HUES64 (cell line): Measurements from ENCODE around the gene SPAG4.

ENCODE experiments used
- H3K27ac ChIP-seq: 2 replicates; pipeline ENCODE4 v1.7.0; 2013; ENCODE audit warnings: low read depth, low read length, inconsistent platforms
- H3K27me3 ChIP-seq: 2 replicates; pipeline ENCODE4 v1.6.1; 2013; ENCODE audit warnings: mild to moderate bottlenecking, low read length; ENCODE audit not compliant: insufficient read depth
- H3K36me3 ChIP-seq: 2 replicates; pipeline ENCODE4 v1.6.1; 2013; ENCODE audit warnings: mild to moderate bottlenecking, low read length; ENCODE audit not compliant: insufficient read depth
- H3K4me1 ChIP-seq: 2 replicates; pipeline ENCODE4 v1.6.1; 2013; ENCODE audit warnings: mild to moderate bottlenecking, low read length, moderate library complexity; ENCODE audit not compliant: insufficient read depth
- H3K4me3 ChIP-seq: 2 replicates; pipeline ENCODE4 v1.5.1; 2013; ENCODE audit warnings: mild to moderate bottlenecking, low read length, moderate library complexity
- H3K9ac ChIP-seq: 2 replicates; pipeline ENCODE4 v1.6.1; 2013; ENCODE audit warnings: mild to moderate bottlenecking, low read depth, low read length
- H3K9me3 ChIP-seq: 2 replicates; pipeline ENCODE4 v1.6.1; 2013; ENCODE audit warnings: low read depth, low read length; ENCODE audit not compliant: insufficient read depth
- WGBS: fragments of 150-250, 120-280 bp; methylation state at CpG from one replicate; pipeline ENCODE4 v1.1.7; 2013; ENCODE audit warnings: missing lambda C conversion rate; 5-methylcytosine and 5-hydroxymethylcytosine counted together

Gene SPAG4

GRCh38 chr20:35599776-35600120 is 15.9 kb upstream of the SPAG4 start:
- peaks cover 51% of the 10 kb centered on the region for H3K27me3 ChIP-seq
- H3K4me3 ChIP-seq, result no peak overlapping the region
- 93% methylated on average over 9 of the region's 9 CpGs for WGBS

GRCh38 chr20:35600176-35600992 is 15.2 kb upstream of the SPAG4 start:
- Histone ChIP-seq H3K27me3 (peaks cover 51% of the 10 kb centered on the region), H3K9me3 (no peaks in the 10 kb centered on the region), H3K4me3 (peak overlapping the region; percentile 50), H3K36me3 (no peaks in the 10 kb centered on the region), H3K27ac (no peak overlapping the region), H3K4me1 (peaks cover 5% of the 10 kb centered on the region; the same call in 1 of the 2 replicates), H3K9ac (no peak overlapping the region)
- WGBS, result 31% methylated on average over 33 of the region's 34 CpGs

More at GRCh38 chr20:35599776-35600120, 15.9 kb upstream of the SPAG4 start:
- Histone ChIP-seq H3K36me3 (no peaks in the 10 kb centered on the region), H3K9me3 (no peaks in the 10 kb centered on the region), H3K4me1 (peaks cover 3% of the 10 kb centered on the region; the same call in 1 of the 2 replicates), H3K9ac (no peak overlapping the region), H3K27ac (no peak overlapping the region)

- peaks cover 5% of the 10 kb centered on the region; the same call in 1 of the 2 replicates for H3K4me1 ChIP-seq
- H3K9me3 ChIP-seq, result no peaks in the 10 kb centered on the region
- H3K36me3 ChIP-seq, result no peaks in the 10 kb centered on the region
- 1% methylated on average over 103 of the region's 103 CpGs for WGBS
- H3K4me3 ChIP-seq, result peak overlapping the region; percentile 50
- peak overlapping the region; percentile 44; the same call in 1 of the 2 replicates for H3K9ac ChIP-seq
- H3K27ac ChIP-seq, result no peak overlapping the region
- H3K27me3 ChIP-seq, result peaks cover 51% of the 10 kb centered on the region
Measured at GRCh38 chr20:35600993-35601973, 14.3 kb upstream of the SPAG4 start.

GRCh38 chr20:35601990-35602389 is 13.6 kb upstream of the SPAG4 start:
- Histone ChIP-seq H3K27me3 (peaks cover 51% of the 10 kb centered on the region), H3K27ac (no peak overlapping the region), H3K4me3 (peak overlapping the region; percentile 50), H3K36me3 (no peaks in the 10 kb centered on the region), H3K9ac (peak overlapping the region; percentile 44; the same call in 1 of the 2 replicates), H3K4me1 (peaks cover 5% of the 10 kb centered on the region; the same call in 1 of the 2 replicates), H3K9me3 (no peaks in the 10 kb centered on the region)
- WGBS, result 54% methylated on average over 30 of the region's 30 CpGs

- 95% methylated on average over 15 of the region's 15 CpGs for WGBS
- Histone ChIP-seq H3K9ac (no peak overlapping the region), H3K27me3 (peaks cover 51% of the 10 kb centered on the region), H3K4me1 (peaks cover 5% of the 10 kb centered on the region; the same call in 1 of the 2 replicates), H3K27ac (no peak overlapping the region), H3K36me3 (no peaks in the 10 kb centered on the region), H3K9me3 (no peaks in the 10 kb centered on the region), H3K4me3 (no peak overlapping the region)
Measured at GRCh38 chr20:35602851-35603495, 12.7 kb upstream of the SPAG4 start.

GRCh38 chr20:35603695-35604448 is 11.8 kb upstream of the SPAG4 start:
- no peak overlapping the region for H3K4me3 ChIP-seq
- WGBS, result 90% methylated on average over 11 of the region's 11 CpGs
- H3K27ac ChIP-seq, result no peak overlapping the region
- no peak overlapping the region for H3K9ac ChIP-seq
- no peaks in the 10 kb centered on the region for H3K9me3 ChIP-seq
- no peaks in the 10 kb centered on the region for H3K36me3 ChIP-seq
- peaks cover 48% of the 10 kb centered on the region for H3K27me3 ChIP-seq
- H3K4me1 ChIP-seq, result peaks cover 5% of the 10 kb centered on the region; the same call in 1 of the 2 replicates

- H3K9me3 ChIP-seq, result no peaks in the 10 kb centered on the region
- H3K4me1 ChIP-seq, result peaks cover 5% of the 10 kb centered on the region; the same call in 1 of the 2 replicates
- H3K4me3 ChIP-seq, result no peak overlapping the region
- no peak overlapping the region for H3K9ac ChIP-seq
- no peak overlapping the region for H3K27ac ChIP-seq
- H3K27me3 ChIP-seq, result peaks cover 45% of the 10 kb centered on the region
- 60% methylated on average over 4 of the region's 4 CpGs for WGBS
- no peaks in the 10 kb centered on the region for H3K36me3 ChIP-seq
Measured at GRCh38 chr20:35604449-35604747, 11.2 kb upstream of the SPAG4 start.

- H3K9ac ChIP-seq, result no peak overlapping the region
- 91% methylated on average over 4 of the region's 4 CpGs for WGBS
- no peak overlapping the region for H3K27ac ChIP-seq
Measured at GRCh38 chr20:35606127-35606526, 9.5 kb upstream of the SPAG4 start.

GRCh38 chr20:35607003-35607735 is 8.5 kb upstream of the SPAG4 start:
- peaks cover 5% of the 10 kb centered on the region; the same call in 1 of the 2 replicates for H3K4me1 ChIP-seq
- H3K9ac ChIP-seq, result no peak overlapping the region
- no peaks in the 10 kb centered on the region for H3K9me3 ChIP-seq
- 88% methylated on average over 13 of the region's 14 CpGs for WGBS
- peaks cover 18% of the 10 kb centered on the region for H3K27me3 ChIP-seq
- no peaks in the 10 kb centered on the region for H3K36me3 ChIP-seq
- H3K4me3 ChIP-seq, result no peak overlapping the region
- H3K27ac ChIP-seq, result no peak overlapping the region

More at GRCh38 chr20:35606127-35606526, 9.5 kb upstream of the SPAG4 start:
- no peak overlapping the region for H3K4me3 ChIP-seq
- no peaks in the 10 kb centered on the region for H3K36me3 ChIP-seq
- H3K9me3 ChIP-seq, result no peaks in the 10 kb centered on the region
- H3K4me1 ChIP-seq, result peaks cover 5% of the 10 kb centered on the region; the same call in 1 of the 2 replicates
- peaks cover 28% of the 10 kb centered on the region for H3K27me3 ChIP-seq
